Transverse colon (tissue), 3 donors: ENCODE results near the gene NUP62CL.

ENCODE experiments used
- CTCF ChIP-seq, 5 experiments: fragments of 200-600 bp in 3 of 5; fragments of 450-650 bp in 2 of 5; sonication (generic) in 3 of 5; IDR thresholded peaks; 1 replicate in 2 of 5; 2 replicates in 3 of 5; pipeline ENCODE4 v1.5.1; 2016 to 2017; ENCODE audit warnings: antibody characterized with exemption in 5 of 5, inconsistent platforms in 3 of 5, mild to moderate bottlenecking in 2 of 5, moderate library complexity in 1 of 5
- POLR2A ChIP-seq: fragments of 450-650 bp; IDR thresholded peaks from one replicate; pipeline ENCODE4 v1.6.1; 2016; ENCODE audit warnings: antibody characterized with exemption, mild to moderate bottlenecking, moderate library complexity

GRCh38 chrX:107199491-107199890, 6.7 kb downstream of the NUP62CL start:
- TF ChIP-seq CTCF (IDR thresholded peaks at IDR 0.05), result no peak
- TF ChIP-seq POLR2A, result no peak
